SK-N-DZ (cell line): ENCODE measurements around the gene CNTLN.
"Not testable (repeated sequence)": the region's sequence is repeated elsewhere in the genome, so short reads cannot be mapped to it uniquely, and the experiment has no call there.

Experiments used
- DNase-seq: peaks from one replicate; pipeline ENCODE4 v3.0.0-alpha.2; 2015; ENCODE audit warnings: low spot score

CNTLN gene

GRCh38 chr9:17185481-17186029 is 50.7 kb downstream of the CNTLN start:
- DNase-seq = no peak

DNA sequence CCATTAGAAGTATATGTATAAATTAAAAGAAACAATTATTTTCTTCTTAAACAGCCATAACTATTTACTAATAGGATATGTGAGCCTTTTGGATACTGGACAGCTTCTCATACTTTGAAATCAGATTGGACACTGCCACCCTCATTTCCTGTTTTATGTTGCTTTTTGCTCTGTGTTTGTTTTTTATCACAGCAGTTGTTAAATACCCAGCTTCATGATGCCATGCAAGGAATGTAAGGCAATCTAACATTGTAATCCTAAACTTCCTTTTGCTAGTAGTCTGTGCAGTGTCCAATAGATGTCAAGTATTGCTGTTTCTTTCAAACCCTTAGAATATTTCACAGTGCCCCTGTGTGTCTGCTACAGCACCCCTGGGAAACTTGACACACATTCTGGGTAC is 56.2 kb downstream of the CNTLN start:
- no peak for DNase-seq

- DNase-seq = peak; percentile 17
These were observed 69.8 kb downstream of the CNTLN start for GRCh38 chr9:17204611-17205152.

GRCh38 chr9:17216011-17216410 is 81.2 kb downstream of the CNTLN start:
- no peak for DNase-seq

GRCh38 chr9:17216646-17217045 is 81.8 kb downstream of the CNTLN start:
- no peak for DNase-seq

DNA sequence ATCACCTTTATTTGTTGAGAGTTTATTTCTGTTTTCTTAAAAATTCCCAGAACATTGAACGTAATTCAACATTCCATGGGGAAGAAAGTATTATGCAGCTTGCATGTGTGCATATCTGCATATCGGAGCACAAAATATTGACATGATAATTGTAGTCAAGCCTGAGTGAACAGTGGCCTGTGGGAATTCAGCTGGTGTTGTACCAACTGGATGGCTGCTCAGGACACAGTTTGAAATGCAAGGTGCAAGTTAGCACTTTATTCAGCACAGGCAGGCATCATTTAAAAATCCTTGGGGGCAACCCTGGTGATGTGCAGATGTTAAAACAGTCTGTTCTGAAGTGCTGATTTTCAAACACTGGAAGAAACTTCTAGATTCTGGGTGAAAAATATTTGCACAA is 82.4 kb downstream of the CNTLN start:
- no peak for DNase-seq

DNA sequence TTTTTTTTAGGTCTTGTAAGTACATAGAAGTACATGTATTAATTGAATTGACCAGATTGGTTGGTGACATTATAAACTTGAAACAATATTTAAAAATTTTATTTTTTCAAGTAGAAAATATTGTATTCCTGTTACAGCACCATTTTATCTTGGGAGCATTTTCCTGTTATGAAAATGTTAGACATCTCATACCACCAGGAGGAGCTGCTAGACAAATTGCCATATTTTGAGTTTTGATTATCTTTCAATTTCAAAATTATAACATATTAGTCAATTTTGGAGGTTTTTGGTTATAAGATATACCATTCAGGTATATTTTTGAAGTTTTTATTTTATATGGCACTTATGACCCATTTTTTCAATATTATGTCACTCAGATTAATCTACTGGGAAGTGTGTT is 84.4 kb downstream of the CNTLN start:
- DNase-seq = no peak

DNA sequence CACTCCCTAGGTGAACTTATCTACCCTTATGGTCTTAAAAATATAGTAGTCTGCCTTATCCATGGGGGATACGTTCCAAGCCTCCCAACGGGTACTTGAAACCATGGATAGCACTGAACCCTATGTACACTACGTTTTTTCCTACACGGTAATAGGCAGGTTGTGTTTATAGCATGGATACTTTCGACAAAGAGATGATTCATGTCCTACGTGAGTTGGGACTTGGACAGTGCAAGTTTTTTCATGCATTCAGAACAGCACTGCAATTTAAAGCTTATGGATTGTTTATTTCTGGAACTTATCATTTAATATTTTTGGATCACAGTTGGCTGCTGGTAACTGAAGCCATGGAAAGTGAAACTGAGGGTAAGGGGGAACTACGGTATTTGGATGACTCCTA is 88.1 kb downstream of the CNTLN start:
- DNase-seq = no peak

- DNase-seq = no peak
These were observed 90.6 kb downstream of the CNTLN start for GRCh38 chr9:17225407-17225806.

DNA sequence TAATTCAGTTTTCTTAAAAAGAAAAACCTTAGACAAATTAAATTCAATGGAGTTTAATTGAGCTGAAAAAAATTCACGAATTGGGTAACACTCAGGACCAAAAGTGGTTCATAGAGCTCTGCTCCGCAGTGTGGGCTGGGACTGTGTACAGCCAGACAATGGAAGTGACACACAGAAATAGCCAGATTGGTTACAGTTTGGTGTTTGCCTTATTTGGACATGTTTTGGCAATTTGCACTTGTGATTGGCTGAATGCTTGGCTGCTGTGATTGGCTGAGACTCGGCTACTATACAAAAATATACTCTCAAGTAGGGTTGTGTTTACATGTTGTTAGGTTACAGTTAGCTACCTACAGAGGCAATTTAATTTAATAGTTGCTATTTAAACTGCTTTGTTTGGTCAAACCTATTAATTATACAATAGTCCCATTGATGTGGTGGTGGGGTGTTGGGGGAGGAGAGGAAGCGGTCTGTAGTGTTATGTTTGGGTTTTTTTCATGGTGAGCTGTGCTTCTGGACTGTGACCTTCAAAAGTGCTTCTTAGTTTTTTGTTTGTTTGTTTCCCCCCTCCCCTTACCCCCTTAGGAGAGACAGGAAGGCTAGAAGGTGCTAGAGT is 95.2 kb downstream of the CNTLN start:
- DNase-seq = no peak

DNA sequence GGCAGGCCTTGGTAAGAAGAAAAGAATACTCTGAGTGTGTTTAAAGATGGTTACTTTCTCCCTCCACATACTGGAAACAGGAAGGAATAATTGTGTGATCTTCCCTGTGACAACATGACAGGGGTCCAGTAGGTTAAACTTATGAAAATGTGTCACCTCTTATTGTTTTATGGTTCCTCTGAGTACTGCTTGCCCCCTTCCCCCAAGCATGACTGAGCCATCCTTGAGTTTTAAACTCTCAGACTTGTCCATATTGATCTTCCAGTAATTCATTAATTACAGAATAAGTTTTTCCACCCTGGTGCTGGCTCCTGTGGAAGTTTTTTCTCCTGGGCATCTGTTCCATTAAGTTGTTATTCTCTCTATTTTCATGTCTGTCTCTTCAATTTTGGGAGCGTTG is 95.8 kb downstream of the CNTLN start:
- no peak for DNase-seq

GRCh38 chr9:17236147-17236546 is 101.3 kb downstream of the CNTLN start:
- DNase-seq = no peak

GRCh38 chr9:17246770-17247169 is 111.9 kb downstream of the CNTLN start:
- no peak for DNase-seq

- no peak for DNase-seq
These were observed 116.3 kb downstream of the CNTLN start for GRCh38 chr9:17251100-17251499.

DNA sequence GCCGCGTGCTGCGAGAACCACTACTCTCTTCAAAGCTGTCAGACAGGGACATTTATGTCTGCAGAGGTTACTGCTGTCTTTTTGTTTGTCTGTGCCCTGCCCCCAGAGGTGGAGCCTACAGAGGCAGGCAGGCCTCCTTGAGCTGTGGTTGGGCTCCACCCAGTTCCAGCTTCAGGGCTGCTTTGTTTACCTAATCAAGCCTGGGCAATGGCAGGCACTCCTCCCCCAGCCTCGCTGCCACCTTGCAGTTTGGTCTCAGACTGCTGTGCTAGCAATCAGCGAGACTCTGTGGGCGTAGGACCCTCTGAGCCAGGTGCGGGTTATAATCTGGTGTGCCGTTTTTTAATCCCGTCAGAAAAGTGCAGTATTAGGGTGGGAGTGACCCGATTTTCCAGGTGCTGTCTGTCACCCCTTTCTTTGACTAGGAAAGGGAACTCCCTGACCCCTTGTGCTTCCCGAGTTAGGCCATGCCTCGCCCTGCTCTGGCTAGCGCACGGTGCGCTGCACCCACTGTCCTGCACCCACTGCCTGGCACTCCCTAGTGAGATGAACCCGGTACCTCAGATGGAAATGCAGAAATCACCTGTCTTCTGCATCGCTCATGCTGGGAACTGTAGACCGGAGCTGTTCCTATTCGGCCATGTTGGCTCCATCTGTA is 133.8 kb downstream of the CNTLN start:
- DNase-seq = not testable (repeated sequence)

GRCh38 chr9:17269799-17270198 is 135.0 kb downstream of the CNTLN start:
- no peak for DNase-seq

GRCh38 chr9:17272536-17272935 is 137.7 kb downstream of the CNTLN start:
- DNase-seq = no peak

- no peak for DNase-seq
These were observed 145.6 kb downstream of the CNTLN start for GRCh38 chr9:17280350-17281012.

DNA sequence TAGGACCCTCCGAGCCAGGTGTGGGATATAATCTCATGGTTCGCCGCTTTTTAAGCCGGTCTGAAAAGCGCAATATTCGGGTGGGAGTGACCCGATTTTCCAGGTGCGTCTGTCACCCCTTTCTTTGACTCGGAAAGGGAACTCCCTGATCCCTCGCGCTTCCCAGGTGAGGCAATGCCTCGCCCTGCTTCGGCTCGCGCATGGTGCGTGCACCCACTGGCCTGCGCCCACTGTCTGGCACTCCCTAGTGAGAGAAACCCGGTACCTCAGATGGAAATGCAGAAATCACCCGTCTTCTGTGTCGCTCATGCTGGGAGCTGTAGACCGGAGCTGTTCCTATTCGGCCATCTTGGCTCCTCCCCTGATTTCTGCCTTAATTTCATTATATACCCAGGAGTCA is 155.8 kb downstream of the CNTLN start:
- DNase-seq = not testable (repeated sequence)

DNA sequence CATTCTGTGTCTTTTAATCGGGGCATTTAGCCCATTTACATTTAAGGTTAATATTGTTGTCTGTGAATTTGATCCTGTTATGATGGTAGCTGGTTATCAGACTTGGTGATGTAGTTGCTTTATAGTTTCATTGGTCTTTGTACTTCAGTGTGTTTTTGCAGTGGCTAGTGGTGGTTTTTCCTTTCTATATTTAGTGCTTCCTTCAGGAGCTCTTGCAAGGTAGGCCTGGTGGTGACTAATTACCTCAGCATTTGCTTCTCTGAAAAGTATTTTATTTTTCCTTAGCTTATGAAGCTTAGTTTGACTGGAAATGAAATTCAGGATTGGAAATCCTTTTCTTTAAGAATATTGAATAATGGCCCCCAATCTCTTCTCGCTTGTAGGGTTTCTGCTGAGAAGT is 156.9 kb downstream of the CNTLN start:
- DNase-seq = no peak

DNA sequence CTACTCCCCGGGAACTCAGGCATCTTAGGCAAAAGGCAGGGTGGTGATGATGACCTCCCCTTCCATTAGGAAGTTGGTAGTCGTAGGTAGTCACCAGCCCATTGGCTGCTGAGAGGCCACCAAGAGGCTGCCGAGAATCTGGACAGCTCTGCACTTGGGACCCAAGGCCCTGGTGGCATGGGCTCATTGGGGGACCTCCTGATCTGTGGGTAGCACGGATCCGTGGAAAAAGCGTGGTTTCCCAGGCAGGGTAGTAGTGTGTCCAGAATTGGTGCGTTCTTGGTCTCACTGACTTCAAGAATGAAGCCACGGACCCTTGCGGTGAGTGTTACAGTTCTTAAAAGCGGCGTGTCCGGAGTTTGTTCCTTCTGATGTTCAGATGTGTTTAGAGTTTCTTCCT is 158.8 kb downstream of the CNTLN start:
- DNase-seq = no peak

- no peak for DNase-seq
These were observed 160.2 kb downstream of the CNTLN start for GRCh38 chr9:17294822-17295624.
